ENCODE measurements around the gene LMOD1.

LMOD1 gene

DNA sequence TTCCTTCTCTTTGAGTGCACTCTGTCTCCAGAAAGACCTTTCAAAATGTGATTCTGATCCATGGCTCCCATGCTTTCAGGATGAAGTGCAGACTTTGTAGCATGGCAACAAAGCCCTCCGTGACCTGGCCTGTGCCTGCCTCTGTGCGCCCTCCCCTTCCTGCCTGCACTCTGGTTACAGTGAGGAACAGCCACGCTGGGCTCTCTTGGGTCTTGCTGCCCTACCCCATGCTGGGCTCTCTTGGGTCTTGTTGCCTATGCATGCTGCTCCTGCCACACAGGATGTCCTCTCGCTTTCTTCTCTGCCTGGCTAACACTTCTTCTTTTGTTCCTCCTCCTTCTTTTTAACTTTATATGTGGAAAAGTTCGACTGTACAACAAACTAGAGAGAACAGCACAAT lies 28.0 kb downstream of the LMOD1 start:
- Mint-ChIP-seq H3K36me3 (ENCODE audit: low read depth) (peaks cover 24% of the 10 kb centered on the region), H3K27me3 (ENCODE audit: low read depth, poor library complexity) (no peaks in the 10 kb centered on the region), H3K4me1 (peaks cover 82% of the 10 kb centered on the region), H3K4me3 (peak overlapping the region; percentile 26), H3K9me3 (peaks cover 11% of the 10 kb centered on the region), H3K27ac (peak overlapping the region; percentile 1)
- TF ChIP-seq, protein P1, sequence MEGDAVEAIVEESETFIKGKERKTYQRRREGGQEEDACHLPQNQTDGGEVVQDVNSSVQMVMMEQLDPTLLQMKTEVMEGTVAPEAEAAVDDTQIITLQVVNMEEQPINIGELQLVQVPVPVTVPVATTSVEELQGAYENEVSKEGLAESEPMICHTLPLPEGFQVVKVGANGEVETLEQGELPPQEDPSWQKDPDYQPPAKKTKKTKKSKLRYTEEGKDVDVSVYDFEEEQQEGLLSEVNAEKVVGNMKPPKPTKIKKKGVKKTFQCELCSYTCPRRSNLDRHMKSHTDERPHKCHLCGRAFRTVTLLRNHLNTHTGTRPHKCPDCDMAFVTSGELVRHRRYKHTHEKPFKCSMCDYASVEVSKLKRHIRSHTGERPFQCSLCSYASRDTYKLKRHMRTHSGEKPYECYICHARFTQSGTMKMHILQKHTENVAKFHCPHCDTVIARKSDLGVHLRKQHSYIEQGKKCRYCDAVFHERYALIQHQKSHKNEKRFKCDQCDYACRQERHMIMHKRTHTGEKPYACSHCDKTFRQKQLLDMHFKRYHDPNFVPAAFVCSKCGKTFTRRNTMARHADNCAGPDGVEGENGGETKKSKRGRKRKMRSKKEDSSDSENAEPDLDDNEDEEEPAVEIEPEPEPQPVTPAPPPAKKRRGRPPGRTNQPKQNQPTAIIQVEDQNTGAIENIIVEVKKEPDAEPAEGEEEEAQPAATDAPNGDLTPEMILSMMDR (IDR thresholded peaks at IDR 0.05) = no peak
- no peak for DNase-seq

DNA sequence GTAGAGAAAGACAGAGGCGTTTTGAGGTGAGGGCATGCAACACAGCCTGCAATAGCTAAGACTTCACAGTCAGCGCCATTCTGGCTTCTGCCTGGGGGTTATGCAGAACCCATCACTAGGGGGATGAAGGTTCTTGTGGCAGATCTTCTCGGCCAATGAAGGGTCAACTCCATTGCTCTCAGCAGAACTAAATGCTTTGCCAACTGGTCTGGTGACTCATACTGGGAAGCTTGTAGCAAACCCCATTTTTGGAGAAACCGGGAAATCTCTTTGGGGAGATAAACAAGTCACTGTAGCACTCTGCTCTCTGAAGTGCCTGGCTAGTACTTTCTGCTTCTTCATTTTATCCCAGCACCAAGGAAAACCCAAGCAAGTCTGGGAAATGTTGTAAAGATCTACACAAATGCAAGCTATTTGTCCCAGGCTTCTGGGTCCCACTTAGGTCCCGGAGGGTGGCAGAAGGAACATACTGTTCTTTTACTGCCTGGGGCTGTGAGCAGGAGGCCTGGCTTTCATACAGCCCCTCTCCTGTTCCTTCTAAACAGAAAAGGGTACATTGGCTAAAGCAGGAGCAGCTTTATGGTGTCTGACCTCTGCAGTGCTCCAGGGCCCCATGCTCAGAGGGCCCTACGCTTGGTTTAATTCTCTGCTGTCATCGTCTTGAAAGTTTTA lies 28.9 kb downstream of the LMOD1 start:
- H3K4me1 Mint-ChIP-seq = peaks cover 86% of the 10 kb centered on the region
- no peak for DNase-seq
- no peaks in the 10 kb centered on the region for H3K27me3 Mint-ChIP-seq (ENCODE audit: low read depth, poor library complexity)
- peak overlapping the region; percentile 1 for H3K27ac Mint-ChIP-seq
- peaks cover 24% of the 10 kb centered on the region for H3K36me3 Mint-ChIP-seq (ENCODE audit: low read depth)
- peak overlapping the region; percentile 26 for H3K4me3 Mint-ChIP-seq
- peaks cover 11% of the 10 kb centered on the region for H3K9me3 Mint-ChIP-seq
- TF ChIP-seq, protein P1 (IDR thresholded peaks at IDR 0.05) = no peak

DNA sequence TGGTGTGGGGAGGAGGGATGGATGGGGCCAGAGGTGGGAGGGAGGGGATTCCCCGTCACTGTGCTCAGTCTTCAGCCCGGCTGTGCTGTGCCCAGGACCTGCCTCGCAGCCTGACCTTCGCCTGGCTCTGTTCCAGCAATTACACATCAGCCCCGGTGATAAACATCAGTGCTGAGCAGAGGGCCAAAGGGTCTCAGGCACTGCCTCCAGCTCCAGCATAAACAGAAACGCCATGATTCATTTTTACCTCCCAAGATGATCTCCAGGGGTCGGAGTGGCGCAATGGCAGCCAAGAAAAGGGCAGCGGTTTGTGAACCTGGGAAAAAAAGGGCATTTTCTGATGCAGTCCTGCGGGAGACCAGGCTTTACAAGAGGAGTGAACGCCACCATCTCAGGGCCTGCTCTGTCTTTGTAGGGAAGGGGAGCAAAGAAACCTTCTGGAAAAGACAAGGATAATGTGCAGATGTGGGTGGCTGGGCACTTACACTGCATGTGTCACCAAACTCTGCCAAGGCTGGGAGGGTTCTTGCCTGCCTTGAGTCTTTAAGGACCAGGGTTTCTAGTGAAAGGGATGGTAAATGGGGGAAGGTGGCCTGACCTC lies 29.6 kb downstream of the LMOD1 start:
- H3K4me3 Mint-ChIP-seq = peak overlapping the region; percentile 64
- peaks cover 11% of the 10 kb centered on the region for H3K9me3 Mint-ChIP-seq
- TF ChIP-seq, protein P1 (IDR thresholded peaks at IDR 0.05) = no peak
- peak; percentile 57 for DNase-seq
- peaks cover 16% of the 10 kb centered on the region for H3K36me3 Mint-ChIP-seq (ENCODE audit: low read depth)
- no peaks in the 10 kb centered on the region for H3K27me3 Mint-ChIP-seq (ENCODE audit: low read depth, poor library complexity)
- H3K4me1 Mint-ChIP-seq = peaks cover 90% of the 10 kb centered on the region
- H3K27ac Mint-ChIP-seq = peak overlapping the region; percentile 96

DNA sequence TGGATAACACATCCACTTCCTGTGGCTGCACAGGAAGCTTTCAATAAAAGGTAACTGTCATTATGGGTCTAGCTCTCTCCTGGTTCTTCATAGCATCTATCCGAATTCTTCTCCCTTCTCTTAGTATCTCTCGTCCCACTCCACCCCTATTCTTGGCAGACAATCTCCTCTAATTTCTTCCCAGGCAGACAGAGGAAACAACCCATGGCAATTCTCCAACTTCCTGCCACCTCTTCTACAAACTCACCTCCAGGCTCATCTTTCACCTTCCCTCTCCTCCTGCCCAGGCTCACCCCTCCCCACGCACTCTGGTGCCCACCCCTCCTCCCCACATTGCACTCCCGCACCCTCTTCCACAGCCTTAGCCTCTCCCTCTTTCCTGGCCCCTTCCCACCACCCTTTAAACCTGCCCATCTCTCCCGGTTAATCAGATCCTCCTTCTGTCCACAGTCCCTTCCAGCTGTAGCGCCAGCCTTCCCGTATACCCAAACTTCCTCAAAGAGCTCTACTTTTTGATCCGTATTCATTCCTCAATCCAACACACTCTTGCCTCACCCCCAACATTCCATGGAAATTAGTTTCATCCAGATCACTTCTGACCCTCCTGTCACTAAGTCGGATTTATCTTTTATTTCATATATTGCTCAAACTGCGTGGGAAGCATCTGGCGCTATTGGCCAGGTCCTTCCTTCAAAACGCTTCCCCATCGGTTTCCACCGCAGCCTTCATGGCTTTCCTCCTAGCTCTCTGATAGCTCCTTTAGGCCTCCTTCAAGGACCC lies 31.7 kb downstream of the LMOD1 start:
- Mint-ChIP-seq H3K4me3 (peak overlapping the region; percentile 52), H3K27ac (peak overlapping the region; percentile 2), H3K9me3 (no peaks in the 10 kb centered on the region), H3K27me3 (ENCODE audit: low read depth, poor library complexity) (peaks cover 5% of the 10 kb centered on the region), H3K36me3 (ENCODE audit: low read depth) (no peaks in the 10 kb centered on the region), H3K4me1 (peaks cover 90% of the 10 kb centered on the region)
- TF ChIP-seq, protein P1 (IDR thresholded peaks at IDR 0.05) = no peak
- DNase-seq = no peak

DNA sequence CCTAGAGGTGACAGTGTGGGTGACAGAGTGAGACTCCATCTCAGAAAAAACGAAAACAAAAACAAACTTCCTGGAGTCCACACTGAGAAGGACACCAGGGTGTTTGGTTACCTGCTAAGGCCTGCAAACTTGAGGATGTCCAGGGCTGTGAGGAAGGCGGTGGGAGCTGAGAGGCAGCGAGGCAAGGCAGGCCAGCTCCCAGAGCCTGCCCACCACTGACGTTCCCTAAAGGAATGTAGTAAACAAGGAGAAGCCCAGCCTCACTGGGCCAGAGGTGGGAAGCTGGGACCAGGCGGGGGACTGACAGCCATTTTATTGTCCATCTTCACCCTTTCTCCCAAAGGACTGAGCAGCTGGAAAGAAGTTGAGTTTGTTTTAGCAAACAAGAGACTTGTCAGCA lies 33.5 kb downstream of the LMOD1 start:
- Mint-ChIP-seq H3K27me3 (ENCODE audit: low read depth, poor library complexity) (peaks cover 5% of the 10 kb centered on the region), H3K9me3 (no peaks in the 10 kb centered on the region), H3K4me1 (peaks cover 94% of the 10 kb centered on the region), H3K36me3 (ENCODE audit: low read depth) (no peaks in the 10 kb centered on the region), H3K27ac (peak overlapping the region; percentile 94), H3K4me3 (peak overlapping the region; percentile 38)
- TF ChIP-seq, protein P1 (IDR thresholded peaks at IDR 0.05) = no peak
- DNase-seq = peak; percentile 40
